Measurements from ENCODE around the gene RIPOR1.
"Not testable (repeated sequence)": the region's sequence is repeated elsewhere in the genome, so short reads cannot be mapped to it uniquely, and the experiment has no call there.

RIPOR1 gene, protein sequence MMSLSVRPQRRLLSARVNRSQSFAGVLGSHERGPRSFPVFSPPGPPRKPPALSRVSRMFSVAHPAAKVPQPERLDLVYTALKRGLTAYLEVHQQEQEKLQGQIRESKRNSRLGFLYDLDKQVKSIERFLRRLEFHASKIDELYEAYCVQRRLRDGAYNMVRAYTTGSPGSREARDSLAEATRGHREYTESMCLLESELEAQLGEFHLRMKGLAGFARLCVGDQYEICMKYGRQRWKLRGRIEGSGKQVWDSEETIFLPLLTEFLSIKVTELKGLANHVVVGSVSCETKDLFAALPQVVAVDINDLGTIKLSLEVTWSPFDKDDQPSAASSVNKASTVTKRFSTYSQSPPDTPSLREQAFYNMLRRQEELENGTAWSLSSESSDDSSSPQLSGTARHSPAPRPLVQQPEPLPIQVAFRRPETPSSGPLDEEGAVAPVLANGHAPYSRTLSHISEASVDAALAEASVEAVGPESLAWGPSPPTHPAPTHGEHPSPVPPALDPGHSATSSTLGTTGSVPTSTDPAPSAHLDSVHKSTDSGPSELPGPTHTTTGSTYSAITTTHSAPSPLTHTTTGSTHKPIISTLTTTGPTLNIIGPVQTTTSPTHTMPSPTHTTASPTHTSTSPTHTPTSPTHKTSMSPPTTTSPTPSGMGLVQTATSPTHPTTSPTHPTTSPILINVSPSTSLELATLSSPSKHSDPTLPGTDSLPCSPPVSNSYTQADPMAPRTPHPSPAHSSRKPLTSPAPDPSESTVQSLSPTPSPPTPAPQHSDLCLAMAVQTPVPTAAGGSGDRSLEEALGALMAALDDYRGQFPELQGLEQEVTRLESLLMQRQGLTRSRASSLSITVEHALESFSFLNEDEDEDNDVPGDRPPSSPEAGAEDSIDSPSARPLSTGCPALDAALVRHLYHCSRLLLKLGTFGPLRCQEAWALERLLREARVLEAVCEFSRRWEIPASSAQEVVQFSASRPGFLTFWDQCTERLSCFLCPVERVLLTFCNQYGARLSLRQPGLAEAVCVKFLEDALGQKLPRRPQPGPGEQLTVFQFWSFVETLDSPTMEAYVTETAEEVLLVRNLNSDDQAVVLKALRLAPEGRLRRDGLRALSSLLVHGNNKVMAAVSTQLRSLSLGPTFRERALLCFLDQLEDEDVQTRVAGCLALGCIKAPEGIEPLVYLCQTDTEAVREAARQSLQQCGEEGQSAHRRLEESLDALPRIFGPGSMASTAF

DNA sequence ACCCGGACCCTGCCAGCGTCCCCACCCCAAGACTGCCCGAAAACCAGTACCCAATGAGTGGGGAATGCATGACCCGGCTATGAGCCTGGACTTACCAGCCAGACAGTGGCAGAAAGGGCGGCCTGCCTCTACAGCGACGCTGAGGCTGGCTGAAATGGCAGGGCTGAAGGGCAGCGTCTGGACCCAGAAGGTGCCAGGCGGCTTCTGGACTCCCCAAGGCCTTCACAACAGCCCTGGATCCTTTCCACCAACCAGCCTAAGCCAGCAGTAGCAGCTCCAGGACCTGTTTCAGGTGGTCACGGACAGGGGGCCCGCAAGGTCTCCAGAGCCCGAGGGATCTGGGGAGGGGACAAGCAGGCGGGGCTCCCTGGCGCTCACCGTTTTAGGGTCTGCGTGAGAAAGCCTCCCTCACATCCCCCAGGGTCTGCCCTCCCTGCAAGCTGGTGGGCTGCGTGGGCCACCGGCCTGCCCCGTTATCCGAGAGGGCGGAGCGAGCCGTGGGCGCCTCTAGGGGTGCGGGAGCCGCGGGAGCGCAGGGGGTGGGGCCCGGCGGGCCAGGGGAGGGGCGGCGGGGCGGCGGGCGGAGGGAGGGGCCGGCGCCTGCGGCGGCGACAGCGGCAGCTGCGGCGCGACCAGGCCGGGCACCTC is at the start of gene RIPOR1:
RIPOR1 (plus strand) TSS at position 608 of the 648 bp plus-strand sequence. CDS start 9,618 bp downstream, outside the sequence.
- DNase-seq, result no peak

DNA sequence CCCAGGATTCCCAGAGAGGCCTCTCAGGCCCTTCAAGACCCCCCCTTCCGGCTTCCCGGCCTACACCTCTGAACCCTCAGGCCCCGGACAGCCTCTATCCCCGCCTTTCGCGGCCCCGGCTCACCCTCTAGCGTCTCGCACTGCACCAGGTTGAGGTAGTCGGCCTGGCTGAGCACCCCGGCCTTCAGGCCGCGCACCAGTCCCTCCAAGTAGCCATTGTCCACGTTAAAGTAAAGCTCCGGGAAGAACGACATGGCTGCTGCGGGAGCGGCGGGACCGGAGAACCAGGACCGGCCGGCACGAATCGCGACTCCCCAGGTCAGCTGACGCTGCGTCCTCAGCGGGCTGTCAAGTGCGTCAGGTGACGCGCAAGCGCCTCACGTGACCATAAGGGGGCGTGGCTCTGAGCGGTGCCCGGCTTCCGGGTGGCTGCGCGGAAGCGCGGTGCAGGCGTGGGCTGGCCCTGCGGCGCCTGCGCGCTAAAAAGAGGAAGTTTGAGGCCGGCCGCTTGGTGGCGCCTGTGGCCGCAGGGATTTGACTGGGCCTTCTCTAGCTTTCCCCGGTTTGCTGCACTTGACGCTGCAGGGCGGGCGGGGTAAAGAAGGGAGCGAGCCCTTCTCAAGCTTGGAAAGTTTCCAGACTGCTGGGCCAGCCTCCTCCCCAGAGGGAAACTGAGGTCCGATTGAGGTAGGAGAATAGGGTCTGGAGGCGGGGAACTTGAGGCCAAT is 47.6 kb upstream of the RIPOR1 start, which contains the start of gene ATP6V0D1:
ATP6V0D1 (minus strand) TSS at position 325 of the 728 bp plus-strand sequence; CDS start at position 254, 71 bp downstream.
- DNase-seq, result peak; percentile 77

DNA sequence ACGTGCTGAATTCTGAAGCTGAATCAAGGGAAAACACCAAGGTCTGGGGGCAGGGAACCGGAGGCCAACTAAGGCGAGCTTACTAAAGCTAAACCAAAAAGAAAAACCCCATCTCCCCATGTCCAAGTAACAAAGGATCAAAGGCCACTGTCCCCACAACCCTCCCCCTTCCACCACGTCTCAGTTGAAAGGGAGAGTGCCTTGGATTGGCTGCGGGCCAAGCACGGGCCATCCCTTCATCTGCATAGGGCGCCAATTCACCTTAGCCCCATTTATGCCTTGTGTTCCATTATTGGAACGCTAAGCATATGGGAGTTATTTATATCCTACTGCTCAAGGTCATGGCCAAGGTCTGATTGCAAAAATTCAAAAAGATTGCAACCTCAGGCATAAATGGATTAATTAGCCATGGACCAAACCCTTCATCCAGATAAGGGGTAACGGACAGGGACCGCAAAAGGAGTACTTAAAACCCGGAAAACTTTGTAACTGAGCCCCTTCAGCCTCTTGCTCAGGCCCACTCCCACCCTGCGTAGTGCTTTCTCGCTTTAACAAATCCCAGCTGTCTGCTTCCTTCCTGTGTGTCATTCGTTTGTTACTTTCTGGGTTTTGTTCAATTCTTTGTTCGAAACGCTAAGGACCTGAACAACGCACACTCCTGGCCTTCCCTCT is 46.9 kb upstream of the RIPOR1 start:
- no peak for DNase-seq

DNA sequence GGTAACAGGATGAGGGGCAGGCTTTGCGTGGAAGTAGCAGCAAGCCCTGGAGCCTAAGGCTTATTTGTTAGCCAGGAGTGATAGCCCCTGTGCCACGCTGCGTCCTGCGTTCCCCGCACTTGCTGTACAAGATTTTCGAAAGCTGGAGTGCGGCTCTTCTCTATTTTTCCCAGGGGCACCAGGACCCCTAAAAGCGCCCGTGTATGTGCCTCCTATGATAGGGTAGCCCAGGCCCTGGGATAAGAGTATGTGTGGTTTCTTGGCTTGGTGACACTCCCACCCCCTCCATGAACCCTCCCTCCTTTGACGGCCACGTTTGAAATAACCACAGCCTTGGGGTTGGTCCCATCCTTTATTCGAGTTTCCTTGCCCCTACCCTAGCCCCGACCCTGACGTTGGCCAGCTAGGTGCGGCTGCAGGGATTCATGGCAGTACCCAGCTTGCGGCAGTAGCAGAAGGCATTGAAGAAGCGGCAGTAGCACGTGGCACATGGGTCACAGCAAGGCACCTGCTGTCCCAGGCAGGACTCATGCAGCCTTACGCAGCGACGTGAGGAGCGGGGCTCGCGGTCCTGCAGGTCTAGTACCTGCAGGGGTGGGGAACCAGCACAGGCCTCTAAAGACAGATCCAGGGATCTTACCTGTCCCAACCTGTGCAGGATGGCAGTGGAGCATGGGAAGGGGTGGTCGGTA is 46.2 kb upstream of the RIPOR1 start:
- no peak for DNase-seq

DNA sequence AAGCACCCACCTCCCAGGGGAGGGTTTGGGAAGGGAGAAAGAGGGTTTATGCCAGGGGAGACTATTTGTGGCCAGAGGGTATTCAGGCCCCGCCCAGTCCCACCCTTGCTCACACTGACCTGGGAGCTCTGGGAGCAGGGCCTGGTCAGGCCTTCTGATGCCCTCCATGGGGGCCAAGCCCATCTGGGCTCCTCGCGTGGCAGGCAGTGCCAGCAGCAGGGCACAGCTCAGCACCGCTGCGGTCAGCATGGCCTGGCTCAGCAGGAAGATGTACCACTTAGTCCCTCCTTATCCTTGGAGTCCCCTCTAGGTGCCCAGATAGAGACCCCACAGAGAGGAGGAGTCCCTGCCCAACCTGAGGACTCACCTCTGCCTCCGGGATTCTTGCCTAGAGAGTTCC is 45.5 kb upstream of the RIPOR1 start, which contains the start of gene AGRP:
AGRP (minus strand) TSS at position 398 of the 400 bp plus-strand sequence; CDS start at position 249, 149 bp downstream.
- no peak for DNase-seq

DNA sequence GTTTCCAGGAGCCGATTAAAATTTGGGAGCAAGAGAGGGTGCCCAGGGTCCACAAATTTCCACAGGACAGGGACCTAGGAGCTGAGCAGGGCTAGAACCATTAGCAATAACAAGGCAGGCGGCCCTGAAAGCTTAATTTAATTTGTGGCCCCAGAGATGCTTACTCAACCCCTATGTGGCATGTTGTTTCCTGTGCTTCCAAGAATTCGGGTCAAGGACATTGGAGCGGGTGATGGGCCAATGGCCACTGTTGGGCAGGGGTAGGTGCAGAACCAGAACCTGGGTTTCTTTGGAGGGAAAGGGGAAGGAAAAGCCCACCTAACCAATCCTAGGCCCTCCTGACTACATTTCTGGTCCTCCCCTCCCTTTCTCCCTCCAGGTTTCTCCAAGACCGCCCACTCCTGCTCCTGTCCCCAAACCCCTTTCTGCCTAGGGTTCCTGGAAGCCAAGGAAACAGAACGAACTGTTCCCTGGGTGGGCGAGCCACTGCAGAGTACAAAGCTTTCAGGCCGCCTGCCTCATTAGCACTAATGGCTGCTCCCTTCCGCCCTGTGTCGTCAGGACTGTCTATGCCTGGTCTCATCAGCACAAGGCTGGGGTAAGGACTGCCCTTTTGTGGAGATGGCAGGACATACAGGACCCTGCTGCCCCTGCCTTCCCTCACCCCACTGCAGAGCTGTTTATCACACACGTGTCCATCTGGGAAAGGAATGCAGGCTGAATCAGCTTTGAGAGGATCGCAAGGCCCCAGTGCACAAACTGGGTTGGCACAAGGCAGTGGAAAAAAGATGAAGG is 44.7 kb upstream of the RIPOR1 start:
- no peak for DNase-seq

DNA sequence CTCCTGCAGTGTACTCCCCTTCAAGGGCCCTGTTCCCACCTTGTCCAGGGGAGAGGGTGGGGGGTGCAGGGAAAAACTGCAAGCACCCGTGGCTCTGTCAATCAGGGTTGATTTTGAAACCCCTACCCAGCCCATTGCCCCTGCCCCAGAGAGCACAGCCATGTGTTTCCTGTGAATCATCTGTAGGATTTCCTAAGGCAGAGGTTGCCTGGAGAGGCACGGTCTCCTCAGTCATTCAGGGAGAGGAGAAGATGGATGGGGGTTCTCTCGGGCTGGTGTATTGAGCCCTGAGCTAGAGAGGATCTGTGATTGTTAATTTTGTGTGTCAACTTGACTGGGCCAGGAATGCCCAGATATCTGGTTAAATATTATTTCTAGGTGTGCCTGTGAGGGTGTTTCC is 41.8 kb upstream of the RIPOR1 start:
- DNase-seq, result no peak

DNA sequence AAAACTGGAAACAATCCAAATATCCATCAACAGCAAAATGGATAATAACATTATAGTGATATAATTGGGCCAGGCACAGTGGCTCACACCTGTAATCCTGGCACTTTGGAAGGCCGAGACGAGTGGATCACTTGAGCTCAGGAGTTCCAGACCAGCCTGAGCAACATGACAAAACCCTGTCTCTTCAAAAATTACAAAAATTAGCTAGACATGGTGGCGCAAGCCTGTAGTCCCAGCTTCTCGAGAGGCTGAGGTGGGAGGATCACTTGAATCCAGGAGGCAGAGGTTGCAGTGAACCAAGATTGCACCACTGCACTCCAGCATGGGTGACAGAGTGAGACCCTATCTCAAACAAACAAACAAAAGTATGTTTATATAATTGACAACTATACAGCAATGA is 41.1 kb upstream of the RIPOR1 start:
- DNase-seq, result not testable (repeated sequence)

DNA sequence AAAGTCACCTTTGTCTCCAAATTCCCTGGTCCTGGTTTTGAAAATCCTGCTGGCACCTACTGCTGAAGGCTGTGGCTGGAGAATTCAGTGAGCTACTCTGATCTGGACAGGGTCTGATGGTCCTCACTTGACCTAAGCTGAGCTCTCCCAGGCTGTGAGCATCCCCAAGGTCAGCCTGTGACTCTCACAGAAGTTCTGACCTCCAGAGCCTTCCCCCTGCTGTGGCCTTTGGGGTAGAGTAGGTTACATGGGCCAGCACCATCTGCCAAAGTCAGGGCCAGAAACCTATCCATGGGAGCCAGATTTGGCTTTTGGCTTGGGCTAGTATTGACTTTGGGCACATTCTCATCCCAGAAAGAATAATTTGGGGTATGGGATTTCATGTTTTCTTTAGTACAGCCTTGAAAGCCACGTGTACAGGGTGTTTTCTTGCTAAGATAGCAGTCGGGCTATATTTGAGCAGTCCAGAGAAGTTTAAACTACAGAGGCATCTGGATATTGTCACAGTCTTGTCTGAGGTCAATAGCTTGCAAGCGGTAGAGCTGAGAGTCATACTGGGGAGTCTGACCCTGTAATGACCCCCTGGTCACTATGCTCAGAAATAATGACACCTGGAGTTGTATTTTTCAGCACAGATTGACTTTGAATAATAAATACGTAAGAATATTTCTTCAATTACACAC is 39.1 kb upstream of the RIPOR1 start:
- DNase-seq, result no peak

DNA sequence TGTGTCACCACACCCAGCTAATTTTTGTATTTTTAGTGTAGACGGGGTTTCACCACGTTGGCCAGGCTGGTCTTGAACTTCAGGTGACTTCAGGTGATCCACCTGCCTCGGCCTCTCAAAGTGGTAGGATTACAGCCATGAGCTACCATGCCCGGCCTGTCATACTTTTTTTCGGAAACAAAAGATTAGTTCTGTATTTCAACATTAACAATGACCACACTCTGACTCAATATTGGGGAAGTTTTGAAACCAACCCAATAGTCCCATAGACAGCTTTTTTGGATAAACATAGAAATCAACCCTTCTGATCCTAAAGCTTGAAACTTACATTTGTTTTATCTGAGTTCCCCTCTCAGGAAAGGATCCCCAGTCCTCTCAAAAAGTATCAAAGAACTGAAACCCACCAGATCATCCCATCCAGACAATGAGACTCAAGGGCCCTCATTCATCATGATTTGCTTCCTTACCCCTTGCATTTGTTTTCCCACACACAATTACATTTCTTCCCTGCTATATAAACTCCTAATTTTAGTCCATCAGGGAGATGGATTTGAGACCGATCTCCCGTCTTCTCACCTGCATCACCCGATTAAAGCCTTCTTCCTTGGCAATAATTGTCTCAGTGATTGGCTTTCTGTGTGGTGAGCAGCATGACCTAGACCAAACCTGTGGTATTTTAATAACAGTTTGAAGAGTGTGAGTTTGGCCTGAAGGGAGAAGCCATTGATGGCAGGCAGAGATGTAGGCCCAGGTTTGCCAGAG is 38.1 kb upstream of the RIPOR1 start:
- no peak for DNase-seq

DNA sequence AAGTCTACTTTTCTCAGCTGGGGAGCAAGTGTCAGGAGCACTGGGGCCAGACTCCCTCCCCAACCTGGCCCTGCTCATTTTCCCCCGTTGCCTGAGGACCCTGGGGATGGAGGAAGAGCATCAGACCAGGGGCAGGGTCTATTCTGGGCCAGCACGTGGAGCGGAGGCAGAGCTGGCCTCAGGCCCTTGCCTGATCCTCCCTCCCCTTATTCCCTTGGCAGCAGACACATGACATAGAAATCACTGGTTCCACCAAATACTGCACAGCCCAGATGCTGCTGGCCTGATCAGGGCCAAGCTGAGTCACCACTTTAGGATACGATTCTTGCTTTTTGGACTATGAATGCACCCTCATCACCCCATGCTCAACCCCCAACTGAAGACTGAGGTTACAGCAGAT is 29.5 kb upstream of the RIPOR1 start:
- no peak for DNase-seq

DNA sequence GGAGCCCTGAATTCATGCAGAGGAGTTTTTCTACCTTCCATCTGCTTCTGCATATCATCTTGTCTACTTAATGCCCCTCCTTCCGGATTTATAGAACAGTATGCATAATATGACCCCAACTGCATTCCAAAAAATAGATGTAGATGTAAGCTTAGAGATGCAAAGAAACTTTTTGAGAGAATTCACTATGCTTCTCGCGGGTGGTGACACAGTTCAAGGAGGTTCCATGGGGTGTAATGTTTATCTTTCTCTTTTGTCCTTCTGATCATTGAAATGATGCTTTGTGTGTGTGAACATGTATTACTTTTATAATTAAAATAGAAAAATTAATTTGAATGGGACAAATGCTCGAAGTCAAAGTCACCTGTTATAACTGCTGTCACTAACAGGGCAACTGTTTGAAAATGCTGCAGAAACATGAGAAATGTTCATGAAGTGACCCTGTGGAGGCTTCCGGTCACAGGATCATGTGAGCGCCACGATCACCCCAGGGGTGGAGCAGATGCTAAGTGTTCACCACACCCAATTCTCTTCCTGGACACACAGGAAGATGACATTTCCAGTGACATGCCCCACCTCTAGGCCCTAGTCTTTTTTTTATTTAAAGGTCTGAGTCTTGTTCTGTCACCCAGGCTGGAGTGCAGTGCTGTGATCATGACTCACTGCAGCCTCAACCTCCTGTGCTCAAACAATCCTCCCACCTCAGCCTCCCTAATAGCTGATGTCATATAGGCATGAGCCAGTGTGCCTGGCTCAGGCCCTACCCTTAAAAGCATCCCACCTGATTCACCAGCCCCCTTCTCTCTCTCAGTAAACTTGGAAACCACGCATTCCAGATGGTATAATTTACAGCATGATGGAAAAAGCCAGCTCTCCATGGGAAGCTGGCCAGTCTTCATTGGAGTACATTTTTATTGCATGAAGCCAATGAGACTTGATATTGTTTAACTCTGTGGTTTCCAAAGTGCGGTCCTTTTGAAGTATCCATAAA is 24.3 kb upstream of the RIPOR1 start:
- no peak for DNase-seq

DNA sequence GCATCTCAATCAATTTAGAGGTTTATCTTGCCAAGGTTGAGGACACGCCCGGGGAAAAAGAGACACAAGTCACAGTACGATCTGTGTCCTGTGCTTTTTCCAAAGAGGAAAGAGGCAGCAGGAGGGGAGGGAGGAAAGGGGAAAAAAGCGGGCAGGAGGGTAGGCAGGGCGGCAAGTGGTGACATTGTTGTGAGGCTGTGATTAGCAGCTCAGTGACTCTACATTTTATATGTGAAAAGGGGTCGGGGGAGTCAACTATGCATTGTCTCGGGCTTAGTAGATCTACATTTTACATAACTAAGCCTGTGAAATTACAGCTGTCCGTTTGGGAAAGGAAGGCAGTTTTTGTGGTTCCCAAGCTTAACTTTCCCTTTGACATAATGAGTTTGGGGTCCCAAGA is 22.2 kb upstream of the RIPOR1 start:
- DNase-seq, result no peak

DNA sequence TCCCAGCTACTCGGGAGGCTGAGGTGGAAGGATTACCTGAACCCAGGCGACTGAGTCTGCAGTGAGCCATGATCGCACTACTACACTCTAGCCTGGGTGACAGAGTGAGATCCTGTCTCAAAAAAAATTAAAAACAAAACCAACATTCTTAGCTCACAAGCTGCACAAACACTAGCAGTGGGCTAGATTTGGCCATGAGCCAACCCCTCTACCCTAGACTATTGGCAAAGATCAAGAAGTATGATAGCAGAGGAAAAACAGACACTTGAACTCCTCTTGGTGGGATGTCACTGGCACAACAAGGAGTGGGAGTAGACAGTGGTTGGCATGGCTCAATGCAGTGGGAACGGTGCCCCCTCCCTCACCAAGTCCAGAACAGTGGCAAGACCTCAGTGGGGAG is 19.6 kb upstream of the RIPOR1 start:
- DNase-seq, result no peak

DNA sequence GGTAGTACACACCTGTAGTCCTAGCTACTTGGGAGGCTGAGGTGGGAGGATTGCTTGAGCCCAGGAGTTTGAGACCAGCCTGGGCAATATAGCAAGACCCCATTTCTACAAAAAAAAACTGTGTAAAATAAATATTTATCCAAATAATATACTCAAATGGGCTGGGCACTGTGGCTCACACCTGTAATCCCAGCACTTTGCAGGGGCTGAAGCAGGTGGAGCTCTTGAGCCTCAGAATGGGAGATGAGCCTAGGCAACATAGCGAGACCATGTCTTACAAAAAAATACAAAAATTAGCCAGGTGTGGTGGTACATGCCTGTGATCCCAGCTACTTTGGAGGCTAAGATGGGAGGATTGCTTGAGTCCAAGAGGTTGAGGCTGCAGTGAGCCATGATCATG is 14.7 kb upstream of the RIPOR1 start:
- not testable (repeated sequence) for DNase-seq

DNA sequence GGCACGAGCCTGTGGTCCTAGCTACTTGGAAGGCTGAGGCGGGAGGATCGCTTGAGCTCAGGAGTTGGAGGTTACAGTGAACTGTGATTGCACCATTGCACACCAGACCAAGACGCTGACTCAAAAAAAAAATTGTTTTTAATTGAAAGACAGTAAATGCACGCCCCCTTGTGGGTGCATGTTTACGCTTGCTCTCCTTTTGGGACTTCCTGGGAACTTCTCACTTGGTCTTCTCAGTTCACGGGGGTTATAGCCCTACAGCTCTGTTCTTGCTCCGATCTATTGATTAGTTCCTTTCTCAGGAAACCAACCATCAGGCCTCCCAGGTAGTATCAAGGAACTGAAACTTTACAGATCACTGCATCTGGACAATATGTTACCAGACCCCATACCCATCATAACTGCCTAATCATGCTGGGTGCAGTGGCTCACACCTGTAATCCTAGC is 14.2 kb upstream of the RIPOR1 start:
- DNase-seq, result no peak

Data from NCI-H510A (cell line).